Right atrium auricular region (tissue), 2 donors: Measurements from ENCODE around the gene MEIOB. TPM values are rescaled to one million over a fixed set of nuclear protein-coding genes. Genes with fewer than 3 reads are reported as not detected.

Experiments
- DNase-seq: peaks from one replicate; pipeline ENCODE4 v3.0.0-alpha.2; 2019; ENCODE audit warnings: low spot score
- H3K27ac ChIP-seq, 2 donors: fragments of 200-600 bp; sonication (generic); 1 replicate in 1 of 2; 2 replicates in 1 of 2; pipeline ENCODE4 v1.5.1; 2016 to 2019
- H3K27me3 ChIP-seq, 2 donors: fragments of 200-600 bp; sonication (generic); one replicate each; pipeline versions ENCODE4 v1.5.1 to v1.6.0; 2017 to 2019
- H3K36me3 ChIP-seq: fragments of 200-600 bp; sonication (generic); one replicate; pipeline ENCODE4 v1.5.1; 2016
- H3K4me1 ChIP-seq, 2 donors: fragments of 200-600 bp; sonication (generic); one replicate each; pipeline versions ENCODE4 v1.5.1 to v1.6.0; 2017 to 2019
- H3K4me3 ChIP-seq, 2 donors: fragments of 200-600 bp; sonication (generic); 1 replicate in 1 of 2; 2 replicates in 1 of 2; pipeline ENCODE4 v1.5.1; 2017 to 2019; ENCODE audit warnings: mild to moderate bottlenecking in 1 of 2, moderate library complexity in 1 of 2
- H3K9me3 ChIP-seq, 2 donors: fragments of 200-600 bp; sonication (generic); one replicate each; pipeline ENCODE4 v1.5.1; 2019
- total RNA-seq, 2 donors: library from RNA; depleted of rRNA; stranded (reverse); fragments of >200 nt; gene quantifications; one replicate each; pipeline ENCODE4 v1.1.0, GENCODE V29; 2016
- TF ChIP-seq, protein P1 (sequence below), 2 donors: fragments of 200-600 bp; sonication (generic); IDR thresholded peaks; one replicate each; pipeline ENCODE4 v1.5.1; 2019; ENCODE audit warnings: antibody characterized with exemption in 2 of 2

MEIOB gene
- total RNA-seq, 2 donors from 2014 or later: not detected

DNA sequence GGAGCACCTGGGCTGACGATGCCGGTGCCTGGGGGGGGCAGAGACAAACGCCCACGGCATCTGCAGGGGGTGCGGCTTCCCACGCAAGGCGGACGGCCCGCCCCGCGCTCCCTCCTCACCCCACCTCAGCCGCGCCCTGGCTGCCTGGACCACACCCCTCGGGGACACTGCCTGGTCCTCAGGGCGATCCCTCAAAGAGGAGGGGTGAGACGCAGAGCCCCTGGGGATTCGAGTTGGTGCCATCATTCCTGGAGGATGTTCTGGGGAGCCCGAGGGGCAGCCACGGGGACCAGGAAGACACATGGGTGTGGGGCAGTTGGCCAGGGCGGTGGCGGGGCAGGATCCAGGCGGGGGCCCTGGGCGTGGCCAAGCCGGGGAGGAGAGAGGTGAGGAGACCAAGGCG is 82.3 kb downstream of the MEIOB start:
- H3K36me3 ChIP-seq: peaks cover 23% of the 10 kb centered on the region
- TF ChIP-seq, protein P1, sequence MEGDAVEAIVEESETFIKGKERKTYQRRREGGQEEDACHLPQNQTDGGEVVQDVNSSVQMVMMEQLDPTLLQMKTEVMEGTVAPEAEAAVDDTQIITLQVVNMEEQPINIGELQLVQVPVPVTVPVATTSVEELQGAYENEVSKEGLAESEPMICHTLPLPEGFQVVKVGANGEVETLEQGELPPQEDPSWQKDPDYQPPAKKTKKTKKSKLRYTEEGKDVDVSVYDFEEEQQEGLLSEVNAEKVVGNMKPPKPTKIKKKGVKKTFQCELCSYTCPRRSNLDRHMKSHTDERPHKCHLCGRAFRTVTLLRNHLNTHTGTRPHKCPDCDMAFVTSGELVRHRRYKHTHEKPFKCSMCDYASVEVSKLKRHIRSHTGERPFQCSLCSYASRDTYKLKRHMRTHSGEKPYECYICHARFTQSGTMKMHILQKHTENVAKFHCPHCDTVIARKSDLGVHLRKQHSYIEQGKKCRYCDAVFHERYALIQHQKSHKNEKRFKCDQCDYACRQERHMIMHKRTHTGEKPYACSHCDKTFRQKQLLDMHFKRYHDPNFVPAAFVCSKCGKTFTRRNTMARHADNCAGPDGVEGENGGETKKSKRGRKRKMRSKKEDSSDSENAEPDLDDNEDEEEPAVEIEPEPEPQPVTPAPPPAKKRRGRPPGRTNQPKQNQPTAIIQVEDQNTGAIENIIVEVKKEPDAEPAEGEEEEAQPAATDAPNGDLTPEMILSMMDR (IDR thresholded peaks at IDR 0.05): no peak

DNA sequence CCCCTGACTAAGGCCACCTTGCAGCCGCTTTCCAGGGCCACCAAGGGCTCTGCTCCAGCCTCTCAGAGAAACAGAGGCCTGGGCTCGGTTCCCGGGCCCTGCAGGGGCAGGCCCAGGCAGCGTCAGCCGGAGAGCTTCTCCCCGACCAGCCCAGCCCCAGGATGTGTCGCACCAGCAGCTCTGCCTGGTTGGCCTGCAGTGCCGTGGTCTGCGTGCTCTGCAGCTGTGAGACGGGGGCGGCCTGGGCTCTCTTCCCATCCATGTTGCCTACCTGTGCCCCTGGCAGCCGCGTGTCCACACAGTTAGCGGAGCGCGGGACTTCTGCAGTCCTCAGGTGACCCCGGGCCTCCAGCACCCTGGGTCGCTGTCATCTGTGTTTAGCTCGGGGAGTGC is 83.3 kb downstream of the MEIOB start:
- peaks cover 0 to 19% of the 10 kb centered on the region in 2 donors for H3K4me1 ChIP-seq
- TF ChIP-seq, protein P1 (IDR thresholded peaks at IDR 0.05): no peak
- H3K36me3 ChIP-seq: peaks cover 23% of the 10 kb centered on the region
- no peak overlapping the region for H3K27ac ChIP-seq
- H3K4me3 ChIP-seq: no peak overlapping the region
- DNase-seq: no peak
- no peaks in the 10 kb centered on the region for H3K9me3 ChIP-seq
- no peaks in the 10 kb centered on the region for H3K27me3 ChIP-seq

More for the DNA sequence above, 82.3 kb downstream of the MEIOB start:
- Histone ChIP-seq H3K27ac (no peak overlapping the region), H3K27me3 (no peaks in the 10 kb centered on the region), H3K4me1 (peaks cover 0 to 10% of the 10 kb centered on the region in 2 donors), H3K9me3 (no peaks in the 10 kb centered on the region), H3K4me3 (no peak overlapping the region)
- no peak for DNase-seq

DNA sequence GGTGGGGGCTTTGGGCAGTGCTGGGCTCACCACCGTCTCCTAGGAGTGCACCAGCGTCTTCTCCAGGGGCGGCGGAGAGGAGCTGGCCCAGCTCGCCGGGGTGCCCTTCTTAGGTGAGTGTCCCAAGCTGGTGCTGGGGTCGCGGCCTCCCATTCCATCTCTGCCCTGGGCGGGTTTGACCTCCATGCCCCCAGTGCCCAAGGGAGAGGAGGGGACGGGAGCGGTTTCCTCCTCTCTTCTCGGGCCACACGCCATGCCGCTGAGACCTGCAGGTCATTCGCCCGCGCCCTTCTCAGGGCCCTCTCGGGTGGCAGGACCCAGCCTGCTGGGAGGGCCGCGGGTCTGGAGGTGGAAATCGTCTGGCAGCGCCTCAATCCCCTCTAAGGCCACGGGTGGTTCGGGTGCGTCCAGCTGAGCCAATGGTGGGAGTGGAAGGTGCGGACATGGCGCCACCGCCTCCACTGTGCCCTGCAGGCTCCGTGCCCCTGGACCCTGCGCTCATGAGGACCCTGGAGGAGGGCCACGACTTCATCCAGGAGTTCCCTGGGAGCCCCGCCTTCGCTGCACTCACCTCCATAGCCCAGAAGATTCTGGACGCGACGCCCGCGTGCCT is 83.8 kb downstream of the MEIOB start:
- TF ChIP-seq, protein P1 (IDR thresholded peaks at IDR 0.05): no peak
- DNase-seq: no peak
- Histone ChIP-seq H3K4me1 (peaks cover 0 to 24% of the 10 kb centered on the region in 2 donors), H3K9me3 (no peaks in the 10 kb centered on the region), H3K4me3 (no peak overlapping the region), H3K36me3 (peaks cover 23% of the 10 kb centered on the region), H3K27me3 (no peaks in the 10 kb centered on the region), H3K27ac (no peak overlapping the region)

DNA sequence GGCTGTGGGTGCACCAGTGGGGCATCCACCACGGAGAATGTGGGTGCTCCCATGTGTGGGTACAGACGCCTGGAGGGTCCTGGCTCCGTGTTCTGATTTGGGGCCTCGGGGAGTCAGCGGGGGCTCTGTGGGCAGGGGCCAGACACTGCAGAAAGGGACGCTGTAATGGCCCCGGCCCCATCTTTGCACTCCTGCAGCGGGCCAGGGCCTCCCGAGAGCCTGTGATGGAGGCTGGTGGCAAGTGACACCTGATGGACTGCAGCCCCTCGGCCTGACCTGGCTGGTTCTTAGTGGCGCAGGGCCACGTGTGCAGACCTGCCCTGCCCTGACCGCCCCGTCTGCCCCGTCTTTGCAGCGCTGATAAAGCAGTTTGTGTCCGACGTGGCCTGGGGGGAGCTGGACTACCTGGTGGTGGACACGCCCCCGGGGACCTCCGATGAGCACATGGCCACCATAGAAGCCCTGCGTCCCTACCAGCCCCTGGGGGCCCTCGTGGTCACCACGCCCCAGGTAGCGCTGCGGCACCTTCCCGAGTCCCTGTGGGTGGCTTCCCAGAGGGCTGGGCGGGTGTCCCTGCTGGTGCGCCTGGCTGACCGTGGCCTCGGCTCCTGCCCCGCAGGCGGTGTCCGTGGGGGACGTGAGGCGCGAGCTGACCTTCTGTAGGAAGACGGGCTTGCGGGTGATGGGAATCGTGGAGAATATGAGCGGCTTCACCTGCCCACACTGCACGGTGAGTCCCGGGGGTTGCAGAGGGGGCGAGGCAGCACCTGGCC is 84.5 kb downstream of the MEIOB start:
- no peaks in the 10 kb centered on the region for H3K27me3 ChIP-seq
- peaks cover 23% of the 10 kb centered on the region for H3K36me3 ChIP-seq
- no peak overlapping the region for H3K4me3 ChIP-seq
- TF ChIP-seq, protein P1 (IDR thresholded peaks at IDR 0.05): no peak
- H3K4me1 ChIP-seq: peaks cover 0 to 25% of the 10 kb centered on the region in 2 donors
- H3K27ac ChIP-seq: no peak overlapping the region
- no peak for DNase-seq
- no peaks in the 10 kb centered on the region for H3K9me3 ChIP-seq

DNA sequence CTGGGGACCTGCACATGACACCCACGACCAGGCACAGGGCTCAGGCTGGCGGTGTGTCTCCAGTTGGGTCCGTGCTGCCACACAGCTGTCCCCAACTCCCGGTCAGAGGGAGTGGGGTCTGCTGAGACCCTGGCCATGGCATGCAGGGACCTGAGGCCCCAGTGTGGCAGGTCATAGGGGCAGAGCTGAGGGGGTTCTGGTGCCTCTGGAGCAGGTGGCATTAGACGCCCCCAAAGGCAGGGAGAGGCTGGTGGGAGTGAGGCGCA is 85.0 kb downstream of the MEIOB start:
- Histone ChIP-seq H3K4me1 (peaks cover 0 to 25% of the 10 kb centered on the region in 2 donors), H3K9me3 (no peaks in the 10 kb centered on the region), H3K4me3 (no peak overlapping the region), H3K27me3 (no peaks in the 10 kb centered on the region), H3K27ac (no peak overlapping the region), H3K36me3 (peaks cover 23% of the 10 kb centered on the region)
- no peak for DNase-seq
- TF ChIP-seq, protein P1 (IDR thresholded peaks at IDR 0.05): no peak
